OCI-LY1 (cell line): ENCODE data around the gene CTNNA2.

Experiments used
- H2AFZ ChIP-seq: fragments of 200-600 bp; sonication (generic), shearing (Covaris generic); 2 replicates; pipeline ENCODE4 v1.6.0; 2014; ENCODE audit warnings: antibody characterized with exemption, mild to moderate bottlenecking, low read length
- H3F3A ChIP-seq: fragments of 200-600 bp; sonication (generic), shearing (Covaris generic); 2 replicates; pipeline ENCODE4 v1.6.0; 2014; ENCODE audit warnings: mild to moderate bottlenecking, antibody characterized with exemption, low read length, moderate library complexity; ENCODE audit not compliant: insufficient read depth
- H3K27ac ChIP-seq: fragments of 200-600 bp; sonication (generic); 2 replicates; pipeline ENCODE4 v1.5.1; 2014; ENCODE audit warnings: low read length, mixed run types, mild to moderate bottlenecking, low read depth; ENCODE audit not compliant: poor library complexity, severe bottlenecking
- H3K27me3 ChIP-seq: fragments of 200-600 bp; sonication (generic); 2 replicates; pipeline ENCODE4 v1.6.0; 2014; ENCODE audit warnings: antibody characterized with exemption, mild to moderate bottlenecking, low read length, moderate library complexity; ENCODE audit not compliant: insufficient read depth
- H3K36me3 ChIP-seq: fragments of 200-600 bp; sonication (generic); 2 replicates; pipeline ENCODE4 v1.6.1; 2014; ENCODE audit warnings: mild to moderate bottlenecking, antibody characterized with exemption, low read length, moderate library complexity, mixed read lengths; ENCODE audit not compliant: insufficient read depth
- H3K4me1 ChIP-seq: fragments of 200-600 bp; sonication (generic); 2 replicates; pipeline ENCODE4 v1.5.1; 2014; ENCODE audit warnings: mild to moderate bottlenecking, low read length, moderate library complexity; ENCODE audit not compliant: insufficient read depth, severe bottlenecking
- H3K4me2 ChIP-seq: fragments of 200-600 bp; sonication (generic), shearing (Covaris generic); 2 replicates; pipeline ENCODE4 v1.6.1; 2014; ENCODE audit warnings: low read length
- H3K4me3 ChIP-seq: fragments of 200-600 bp; sonication (generic); 2 replicates; pipeline ENCODE4 v1.5.1; 2014; ENCODE audit warnings: low read length, low read depth, mild to moderate bottlenecking, mixed read lengths; ENCODE audit not compliant: poor library complexity, severe bottlenecking
- H3K79me2 ChIP-seq: fragments of 200-600 bp; shearing (Covaris generic); 2 replicates; pipeline ENCODE4 v1.6.1; 2016; ENCODE audit warnings: mixed run types, low read length, mixed read lengths; ENCODE audit not compliant: insufficient read depth
- H3K9ac ChIP-seq: fragments of 200-600 bp; sonication (generic), shearing (Covaris generic); 2 replicates; pipeline ENCODE4 v1.6.1; 2014; ENCODE audit warnings: mild to moderate bottlenecking, low read length, mixed read lengths
- H3K9me2 ChIP-seq: fragments of 200-600 bp; sonication (generic), shearing (Covaris generic); 2 replicates; pipeline ENCODE4 v1.6.1; 2014; ENCODE audit warnings: low read depth, mild to moderate bottlenecking, low read length, mixed read lengths
- H3K9me3 ChIP-seq: fragments of 200-600 bp; shearing (Covaris generic); 2 replicates; pipeline ENCODE4 v1.6.1; 2014; ENCODE audit warnings: low read length, mixed read lengths
- H4K20me1 ChIP-seq: fragments of 200-600 bp; sonication (generic), shearing (Covaris generic); 2 replicates; pipeline ENCODE4 v1.6.0; 2016; ENCODE audit warnings: mild to moderate bottlenecking, low read length; ENCODE audit not compliant: insufficient read depth
- CTCF ChIP-seq: fragments of 200-600 bp; sonication (generic), shearing (Covaris generic); IDR thresholded peaks from 2 replicates; pipeline ENCODE4 v1.5.1; 2017; ENCODE audit warnings: mild to moderate bottlenecking, antibody characterized with exemption, low read length, moderate library complexity, mixed read lengths
- EZH2 ChIP-seq: fragments of 200-600 bp; sonication (generic), shearing (Covaris generic); IDR thresholded peaks from 2 replicates; pipeline ENCODE4 v1.8.0; 2017; ENCODE audit warnings: borderline replicate concordance, mixed run types, mild to moderate bottlenecking, antibody characterized with exemption, low read length, moderate library complexity, mixed read lengths

The CTNNA2 gene

DNA sequence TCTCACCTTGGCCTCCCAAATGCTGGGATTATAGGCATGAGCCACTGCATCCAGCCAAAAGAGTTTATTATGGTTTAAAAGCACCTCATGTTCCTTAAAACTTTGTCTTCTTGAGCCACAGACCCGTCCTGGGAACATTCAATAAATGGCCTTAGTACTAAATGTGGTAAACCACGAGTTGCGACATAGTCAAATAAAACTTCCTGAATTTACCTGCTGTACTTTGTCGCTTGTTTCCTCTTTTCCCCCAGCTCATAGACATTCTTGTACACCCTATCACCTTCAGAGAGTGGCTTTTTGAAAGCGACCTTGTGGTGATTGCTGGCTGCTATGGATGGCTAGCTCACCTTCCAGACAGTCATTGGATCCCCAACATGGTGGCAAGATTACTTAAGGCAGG is 481.3 kb downstream of the CTNNA2 start:
- Histone ChIP-seq H3K4me1 (no peaks in the 10 kb centered on the region), H3K27me3 (no peaks in the 10 kb centered on the region), H3F3A (no peaks in the 10 kb centered on the region), H3K36me3 (no peaks in the 10 kb centered on the region), H3K9ac (no peak overlapping the region), H2AFZ (no peak overlapping the region), H4K20me1 (no peaks in the 10 kb centered on the region), H3K27ac (no peak overlapping the region), H3K9me2 (no peaks in the 10 kb centered on the region), H3K9me3 (no peaks in the 10 kb centered on the region), H3K79me2 (no peaks in the 10 kb centered on the region), H3K4me3 (no peak overlapping the region), H3K4me2 (no peak overlapping the region)
- no peak for TF ChIP-seq CTCF

- Histone ChIP-seq H3K36me3 (no peaks in the 10 kb centered on the region), H4K20me1 (no peaks in the 10 kb centered on the region), H3K4me3 (no peak overlapping the region), H3K4me2 (no peak overlapping the region), H3K4me1 (no peaks in the 10 kb centered on the region), H3K9me3 (no peaks in the 10 kb centered on the region), H3K9me2 (no peaks in the 10 kb centered on the region), H3K27me3 (no peaks in the 10 kb centered on the region), H3F3A (no peaks in the 10 kb centered on the region), H2AFZ (no peak overlapping the region), H3K9ac (no peak overlapping the region), H3K27ac (no peak overlapping the region), H3K79me2 (no peaks in the 10 kb centered on the region)
- TF ChIP-seq EZH2 (no peak), CTCF (no peak)
These were observed 482.1 kb downstream of the CTNNA2 start for GRCh38 chr2:79994965-79995364.

- no peak overlapping the region for H3K27ac ChIP-seq
- no peaks in the 10 kb centered on the region for H4K20me1 ChIP-seq
- no peaks in the 10 kb centered on the region for H3K4me1 ChIP-seq
- H3K9me2 ChIP-seq, result no peaks in the 10 kb centered on the region
- no peak overlapping the region for H3K9ac ChIP-seq
- H2AFZ ChIP-seq, result no peak overlapping the region
- no peak overlapping the region for H3K4me2 ChIP-seq
- H3K4me3 ChIP-seq, result no peak overlapping the region
- H3K27me3 ChIP-seq, result no peaks in the 10 kb centered on the region
- no peaks in the 10 kb centered on the region for H3K79me2 ChIP-seq
- H3K9me3 ChIP-seq, result no peaks in the 10 kb centered on the region
- H3F3A ChIP-seq, result no peaks in the 10 kb centered on the region
- no peaks in the 10 kb centered on the region for H3K36me3 ChIP-seq
- TF ChIP-seq EZH2 (no peak), CTCF (no peak)
These were observed 483.9 kb downstream of the CTNNA2 start for GRCh38 chr2:79996709-79997108.
